Liver (tissue), 9 donors: Measurements from ENCODE around the gene ACAT2. TPM values are rescaled to one million over a fixed set of nuclear protein-coding genes. Genes with fewer than 3 reads are reported as not detected.

ENCODE experiments used
- DNase-seq: peaks from one replicate; pipeline ENCODE4 v3.0.0-alpha.2; 2017; ENCODE audit warnings: low spot score
- H3K27ac ChIP-seq, 2 donors: one replicate each; pipeline ENCODE4 v1.7.0; 2013; ENCODE audit warnings: inconsistent platforms in 2 of 2, low read length in 2 of 2, control low read depth in 1 of 2, low read depth in 1 of 2, mild to moderate bottlenecking in 1 of 2
- H3K27me3 ChIP-seq, 4 donors: one replicate each; pipeline versions ENCODE4 v1.6.1 to v1.7.0; 2013; ENCODE audit warnings: low read length in 3 of 4, inconsistent platforms in 1 of 4, mild to moderate bottlenecking in 1 of 4, moderate library complexity in 1 of 4; ENCODE audit not compliant: control insufficient read depth in 4 of 4, insufficient read depth in 4 of 4
- H3K36me3 ChIP-seq, 4 donors: one replicate each; pipeline versions ENCODE4 v1.6.1 to v1.7.0; 2013; ENCODE audit warnings: low read length in 3 of 4, mild to moderate bottlenecking in 3 of 4, low read depth in 1 of 4, moderate library complexity in 1 of 4; ENCODE audit not compliant: control insufficient read depth in 4 of 4, insufficient read depth in 3 of 4
- H3K4me1 ChIP-seq, 4 donors: one replicate each; pipeline versions ENCODE4 v1.6.1 to v1.7.0; 2013; ENCODE audit warnings: low read length in 3 of 4, mild to moderate bottlenecking in 3 of 4, moderate library complexity in 1 of 4; ENCODE audit not compliant: control insufficient read depth in 4 of 4, insufficient read depth in 4 of 4
- H3K4me3 ChIP-seq, 3 donors: one replicate each; pipeline versions ENCODE4 v1.6.1 to v1.7.0; 2013; ENCODE audit warnings: low read length in 3 of 3, control low read depth in 1 of 3, low read depth in 1 of 3, mild to moderate bottlenecking in 1 of 3
- H3K9ac ChIP-seq, 2 donors: one replicate each; pipeline ENCODE4 v1.7.0; 2013; ENCODE audit warnings: low read length in 2 of 2, mild to moderate bottlenecking in 2 of 2, moderate library complexity in 2 of 2, control low read depth in 1 of 2, low read depth in 1 of 2
- H3K9me3 ChIP-seq, 4 donors: one replicate each; pipeline versions ENCODE4 v1.6.1 to v1.7.0; 2013; ENCODE audit warnings: low read length in 3 of 4; ENCODE audit not compliant: control insufficient read depth in 4 of 4
- ATF3 ChIP-seq: IDR thresholded peaks from 2 replicates; pipeline ENCODE4 v1.6.1; 2016; ENCODE audit warnings: antibody characterized with exemption
- CTCF ChIP-seq: fragments of 150-350 bp; IDR thresholded peaks from 2 replicates; pipeline ENCODE4 v1.5.1; 2017; ENCODE audit warnings: improper control_type of control experiment, low read depth, low read length; ENCODE audit not compliant: missing input control
- EGR1 ChIP-seq, 2 donors: IDR thresholded peaks; 2 replicates each; pipeline ENCODE4 v1.6.1; 2016 to 2018; ENCODE audit warnings: antibody characterized with exemption in 2 of 2, low read depth in 2 of 2
- FOXA2 ChIP-seq: IDR thresholded peaks from 2 replicates; pipeline ENCODE4 v1.6.1; 2016; ENCODE audit warnings: antibody characterized with exemption
- HNF4A ChIP-seq, 2 donors: conservative IDR thresholded peaks; 2 replicates each; pipeline ENCODE4 v1.6.1; 2016; ENCODE audit warnings: antibody characterized with exemption in 2 of 2, mild to moderate bottlenecking in 2 of 2
- JUND ChIP-seq, 2 donors: IDR thresholded peaks; 2 replicates each; pipeline ENCODE4 v1.6.1; 2016; ENCODE audit warnings: antibody characterized with exemption in 2 of 2
- NR2F2 ChIP-seq: IDR thresholded peaks from 2 replicates; pipeline ENCODE4 v1.6.1; 2016; ENCODE audit warnings: antibody characterized with exemption
- REST ChIP-seq: IDR thresholded peaks from 2 replicates; pipeline ENCODE4 v1.6.1; 2016; ENCODE audit warnings: antibody characterized with exemption, mild to moderate bottlenecking
- RXRA ChIP-seq, 2 donors: IDR thresholded peaks; 2 replicates each; pipeline ENCODE4 v1.6.1; 2017 to 2018; ENCODE audit warnings: antibody characterized with exemption in 2 of 2, mild to moderate bottlenecking in 1 of 2
- SP1 ChIP-seq: IDR thresholded peaks from 2 replicates; pipeline ENCODE4 v1.6.1; 2018; ENCODE audit warnings: antibody characterized with exemption, mild to moderate bottlenecking
- TAF1 ChIP-seq: conservative IDR thresholded peaks from 2 replicates; pipeline ENCODE4 v1.6.1; 2016; ENCODE audit warnings: antibody characterized with exemption, mild to moderate bottlenecking
- YY1 ChIP-seq: IDR thresholded peaks from 2 replicates; pipeline ENCODE4 v1.6.1; 2016; ENCODE audit warnings: antibody characterized with exemption, mild to moderate bottlenecking
- ZBTB33 ChIP-seq: IDR thresholded peaks from 2 replicates; pipeline ENCODE4 v1.6.1; 2016; ENCODE audit warnings: antibody characterized with exemption
- polyA plus RNA-seq, 2 donors: library from polyadenylated mRNA; stranded (reverse) in 1 of 2; unstranded in 1 of 2; fragments of 200-250 nt in 1 of 2; fragments of >200 nt in 1 of 2; fragmentation: Nextera tagmentation in 1 of 2; extraction: Ambion mirVana in 1 of 2; gene quantifications; one replicate each; pipeline versions ENCODE4 v1.2.1 to v1.2.3, GENCODE V29; 2013 to 2015
- total RNA-seq, 2 donors: library from RNA; depleted of rRNA; stranded (reverse); fragments of >200 nt; gene quantifications; one replicate each; pipeline ENCODE4 v1.2.3, GENCODE V29; 2014
- donor health status: healthy.
- donor health status: healthy.
- donor health status: healthy.
- donor health status: healthy.
- donor health status: healthy.

Gene ACAT2
- total and polyA plus RNA-seq, 4 donors = 68.2 to 116 (median 94.2) TPM

- Histone ChIP-seq H3K9me3 (no peaks in the 10 kb centered on the region), H3K9ac (no peak overlapping the region), H3K27ac (peak overlapping the region; percentile 1 to 36), H3K4me1 (peaks cover 0 to 24% (median 14%) of the 10 kb centered on the region in 4 donors), H3K36me3 (peaks cover 14 to 49% (median 41%) of the 10 kb centered on the region in 4 donors), H3K27me3 (no peaks in the 10 kb centered on the region), H3K4me3 (no peak overlapping the region)
- TF ChIP-seq NR2F2 = no peak
- no peak for TF ChIP-seq YY1
- TF ChIP-seq RXRA (IDR thresholded peaks at IDR 0.05) = peak; percentile 39 to 50
- peak; percentile 94 for TF ChIP-seq ATF3
- peak; percentile 95 to 98 for TF ChIP-seq JUND (IDR thresholded peaks at IDR 0.05)
- TF ChIP-seq SP1 = peak; percentile 72
- TF ChIP-seq REST = peak; percentile 38
- TF ChIP-seq HNF4A (conservative IDR thresholded peaks at IDR 0.05) = peak; percentile 26 to 38
- TF ChIP-seq EGR1 (IDR thresholded peaks at IDR 0.05; ENCODE audit: low read depth in 2 of 2) = peak; percentile 54 to 74
- no peak for DNase-seq
Measured at GRCh38 chr6:159766906-159767305, 5.1 kb downstream of the ACAT2 start.

- Histone ChIP-seq H3K36me3 (peaks cover 14 to 69% (median 50%) of the 10 kb centered on the region in 4 donors), H3K9ac (no peak overlapping the region)
- TF ChIP-seq TAF1 (no peak), ATF3 (no peak), CTCF (no peak), FOXA2 (no peak), ZBTB33 (no peak), SP1 (no peak), EGR1 (IDR thresholded peaks at IDR 0.05; ENCODE audit: low read depth in 2 of 2) (no peak), NR2F2 (no peak)
Measured at GRCh38 chr6:159769470-159769869, 7.6 kb downstream of the ACAT2 start.

More at GRCh38 chr6:159769470-159769869, 7.6 kb downstream of the ACAT2 start:
- Histone ChIP-seq H3K27me3 (no peaks in the 10 kb centered on the region), H3K4me1 (peaks cover 0 to 9% (median 4%) of the 10 kb centered on the region in 4 donors), H3K27ac (no peak overlapping the region), H3K4me3 (no peak overlapping the region), H3K9me3 (no peaks in the 10 kb centered on the region)
- DNase-seq = no peak
